Dermis lymphatic vessel endothelial cell (primary cell): ENCODE measurements around the gene MIR17HG. TPM values are rescaled to one million over a fixed set of nuclear protein-coding genes. Genes with fewer than 3 reads are reported as not detected.

Experiments used
- total RNA-seq: library from RNA; depleted of rRNA; stranded (reverse); fragments of >200 nt; gene quantifications from 2 replicates; pipeline ENCODE4 v1.2.1, GENCODE V29; 2014

MIR17HG gene
- total RNA-seq = 9.2 and 12.7 TPM in 2 replicates

GRCh38 chr13:91347202-91347995 lies at the start of gene MIR17HG:
MIR17HG (plus strand) TSS chr13:91347687.

GRCh38 chr13:91398413-91399188 lies 51.1 kb downstream of the MIR17HG start, which contains the start of gene GPC5:
GPC5 (plus strand) TSS chr13:91398621.

Other genes with a start within 250 kb of the MIR17HG start
- gene GPC5, start 50.9 kb downstream of the MIR17HG start, total RNA-seq = 0.43 and 1.3 TPM in 2 replicates